Stimulated activated CD8-positive, alpha-beta memory T cell treated with anti-CD3 and anti-CD28 coated beads, Interleukin-2, amount 100 ng/mL, for 1 hour (primary cell): Measurements from ENCODE around the gene FBXO42.

Experiments
- DNase-seq, 2 donors: peaks; one replicate each; pipeline ENCODE4 v3.0.0-alpha.2; 2020; ENCODE audit warnings: low read depth in 2 of 2

FBXO42 gene

GRCh38 chr1:16351994-16352841, at the start of gene FBXO42:
FBXO42 (minus strand) TSS chr1:16352480; CDS start chr1:16315418, 37,062 bp downstream.
- peak; percentile 81 to 82 for DNase-seq

- no peak for DNase-seq
Observed at GRCh38 chr1:16398371-16398953, 46.2 kb upstream of the FBXO42 start.

GRCh38 chr1:16397120-16397519, 44.8 kb upstream of the FBXO42 start:
- no peak for DNase-seq

GRCh38 chr1:16396591-16396990, 44.3 kb upstream of the FBXO42 start:
- no peak for DNase-seq

- DNase-seq: no peak
Observed at GRCh38 chr1:16394977-16395376, 42.7 kb upstream of the FBXO42 start.

- DNase-seq: no peak
Observed at GRCh38 chr1:16393570-16394521, 41.6 kb upstream of the FBXO42 start.

- no peak for DNase-seq
Observed at GRCh38 chr1:16392740-16393569, 40.7 kb upstream of the FBXO42 start.

- DNase-seq: no peak
Observed at GRCh38 chr1:16391411-16391810, 39.1 kb upstream of the FBXO42 start.

- no peak for DNase-seq
Observed at GRCh38 chr1:16387201-16388188, 35.2 kb upstream of the FBXO42 start.

- no peak for DNase-seq
Observed at GRCh38 chr1:16386454-16387113, 34.3 kb upstream of the FBXO42 start.

GRCh38 chr1:16385659-16386453, 33.6 kb upstream of the FBXO42 start:
- no peak for DNase-seq

- no peak for DNase-seq
Observed at GRCh38 chr1:16383888-16384287, 31.6 kb upstream of the FBXO42 start.

- no peak for DNase-seq
Observed at GRCh38 chr1:16380868-16381267, 28.6 kb upstream of the FBXO42 start.

GRCh38 chr1:16378443-16378842, 26.2 kb upstream of the FBXO42 start:
- no peak for DNase-seq

- DNase-seq: no peak
Observed at GRCh38 chr1:16376971-16377370, 24.7 kb upstream of the FBXO42 start.

GRCh38 chr1:16375521-16376340, 23.5 kb upstream of the FBXO42 start:
- no peak for DNase-seq

GRCh38 chr1:16374266-16374665, 22.0 kb upstream of the FBXO42 start:
- DNase-seq: no peak
